T-cell (primary cell): ENCODE data around the gene SPCS3. TPM values are rescaled to one million over a fixed set of nuclear protein-coding genes. Genes with fewer than 3 reads are reported as not detected.

Experiments used
- ATAC-seq, 4 experiments: fragments of 200-7000 bp in 3 of 4; fragments of 150-1000 bp in 1 of 4; cut with Tn5 transposase; replicated peaks in 1 of 4; 1 replicate in 3 of 4; 2 replicates in 1 of 4; pipeline ENCODE4 v1.10.0; 2021; ENCODE audit warnings: moderate library complexity in 3 of 4, mild to moderate bottlenecking in 2 of 4, moderate number of reproducible peaks in 1 of 4
- CTCF ChIA-PET, 2 donors: fragments of 300-600 bp; sonication (Branson Sonifier 250); formaldehyde crosslinking; loops; one replicate each; lab custom pipeline; 2022; ENCODE audit warnings: antibody characterized with exemption in 2 of 2; lab: Charles Lee
- POLR2A ChIA-PET, 2 donors: fragments of 300-600 bp; sonication (Branson Sonifier 250); formaldehyde crosslinking; loops; one replicate each; lab custom pipeline; 2022; ENCODE audit warnings: antibody characterized with exemption in 2 of 2; lab: Charles Lee
- DNase-seq, 35 experiments: peaks; one replicate each; pipeline versions ENCODE4 v3.0.0 to v3.0.0-alpha.2; 2013 to 2023
- H3K27ac ChIP-seq: one replicate; pipeline ENCODE4 v1.5.1; 2013; ENCODE audit warnings: low read length
- H3K27me3 ChIP-seq, 2 experiments: replicated peaks in 1 of 2; 1 replicate in 1 of 2; 2 replicates in 1 of 2; pipeline versions ENCODE4 v1.6.1 to v1.7.0; 2013; ENCODE audit warnings: low read length in 1 of 2, mixed read lengths in 1 of 2; ENCODE audit not compliant: control insufficient read depth in 2 of 2, insufficient read depth in 2 of 2; ENCODE audit errors: extremely low read depth in 1 of 2
- H3K36me3 ChIP-seq, 2 donors: 1 replicate in 1 of 2; 2 replicates in 1 of 2; pipeline versions ENCODE4 v1.6.1 to v1.7.0; 2013; ENCODE audit warnings: low read length in 1 of 2; ENCODE audit not compliant: control insufficient read depth in 2 of 2, insufficient read depth in 1 of 2; ENCODE audit errors: extremely low read depth in 1 of 2
- H3K4me1 ChIP-seq, 2 experiments: 1 replicate in 1 of 2; 2 replicates in 1 of 2; pipeline versions ENCODE4 v1.6.1 to v1.7.0; 2013; ENCODE audit warnings: low read length in 2 of 2, mixed read lengths in 1 of 2; ENCODE audit not compliant: insufficient read depth in 2 of 2, control insufficient read depth in 1 of 2; ENCODE audit errors: extremely low read depth in 1 of 2
- H3K4me3 ChIP-seq, 2 donors: 1 replicate in 1 of 2; 2 replicates in 1 of 2; pipeline versions ENCODE4 v1.5.1 to v1.7.0; 2013; ENCODE audit warnings: mild to moderate bottlenecking in 2 of 2, low read length in 1 of 2, moderate library complexity in 1 of 2; ENCODE audit not compliant: control insufficient read depth in 1 of 2; ENCODE audit errors: extremely low read depth in 1 of 2
- H3K9me3 ChIP-seq: 2 replicates; pipeline ENCODE4 v1.7.0; 2013
- H3K27ac Mint-ChIP-seq, 2 donors: one replicate each; pipeline ENCODE4 v1.8.0; 2020 to 2021; ENCODE audit warnings: mild to moderate bottlenecking in 2 of 2, mixed read lengths in 2 of 2
- H3K27me3 Mint-ChIP-seq, 2 donors: one replicate each; pipeline ENCODE4 v1.8.0; 2021 to 2022; ENCODE audit warnings: mixed read lengths in 2 of 2
- H3K36me3 Mint-ChIP-seq: one replicate; pipeline ENCODE4 v1.8.0; 2021; ENCODE audit warnings: mixed read lengths
- H3K4me1 Mint-ChIP-seq, 3 donors: one replicate each; pipeline ENCODE4 v1.8.0; 2020 to 2022; ENCODE audit warnings: mixed read lengths in 3 of 3, mild to moderate bottlenecking in 1 of 3
- H3K4me3 Mint-ChIP-seq, 3 donors: one replicate each; pipeline ENCODE4 v1.8.0; 2020 to 2022; ENCODE audit warnings: mild to moderate bottlenecking in 3 of 3, mixed read lengths in 3 of 3, moderate library complexity in 3 of 3
- H3K9me3 Mint-ChIP-seq, 3 donors: one replicate each; pipeline ENCODE4 v1.8.0; 2020 to 2022; ENCODE audit warnings: mixed read lengths in 3 of 3
- WGBS: methylation state at CpG from one replicate; pipeline ENCODE4 v1.1.5; 2013; ENCODE audit warnings: missing lambda C conversion rate; ENCODE audit not compliant: insufficient coverage; 5-methylcytosine and 5-hydroxymethylcytosine counted together
- total RNA-seq, 35 experiments: library from RNA in 6 of 35; stranded (reverse) in 6 of 35; fragments of 120-200 nt in 1 of 35; gene quantifications; one replicate each; pipeline versions ENCODE4 v1.2.1 to v1.2.4 and lab custom pipeline; 2013 to 2026

SPCS3 gene
- total RNA-seq, 5 donors from 2014 or later (not counting 1 experiment from before 2014, with no cell fraction given) = 137 to 163 (median 155) TPM

- H3K27ac Mint-ChIP-seq = no peak overlapping the region
- H3K27me3 Mint-ChIP-seq = peaks cover 16 to 21% of the 10 kb centered on the region in 2 donors
- H3K36me3 Mint-ChIP-seq = no peaks in the 10 kb centered on the region
- no peaks in the 10 kb centered on the region for H3K4me1 ChIP-seq
- ATAC-seq (no peak), DNase-seq (no peak)
- H3K4me3 Mint-ChIP-seq = no peak overlapping the region
- CTCF ChIA-PET = no interaction called here
- H3K9me3 ChIP-seq = no peaks in the 10 kb centered on the region
- POLR2A ChIA-PET = no interaction called here
- no peaks in the 10 kb centered on the region for H3K9me3 Mint-ChIP-seq
- WGBS = 90% methylated on average over 9 of the region's 9 CpGs
- peaks cover 0 to 17% of the 10 kb centered on the region in 2 experiments for H3K27me3 ChIP-seq
- no peak overlapping the region for H3K27ac ChIP-seq
- no peaks in the 10 kb centered on the region for H3K36me3 ChIP-seq
- H3K4me3 ChIP-seq = no peak overlapping the region
- no peaks in the 10 kb centered on the region for H3K4me1 Mint-ChIP-seq
Measured at GRCh38 chr4:176300036-176300435, 19.7 kb upstream of the SPCS3 start.

GRCh38 chr4:176300565-176300964, 19.2 kb upstream of the SPCS3 start:
- Mint-ChIP-seq H3K36me3 (no peaks in the 10 kb centered on the region), H3K27me3 (peaks cover 21 to 25% of the 10 kb centered on the region in 2 donors), H3K27ac (no peak overlapping the region), H3K4me3 (no peak overlapping the region), H3K4me1 (no peaks in the 10 kb centered on the region), H3K9me3 (no peaks in the 10 kb centered on the region)
- ATAC-seq (no peak), DNase-seq (no peak)
- Histone ChIP-seq H3K36me3 (no peaks in the 10 kb centered on the region), H3K4me3 (no peak overlapping the region), H3K4me1 (no peaks in the 10 kb centered on the region), H3K27me3 (peaks cover 0 to 18% of the 10 kb centered on the region in 2 experiments), H3K27ac (no peak overlapping the region), H3K9me3 (no peaks in the 10 kb centered on the region)
- ChIA-PET CTCF (no interaction called here), POLR2A (no interaction called here)

GRCh38 chr4:176302283-176303275, 17.2 kb upstream of the SPCS3 start:
- ChIA-PET CTCF (interaction anchor here in 1 of 2 donors (0.5 kb wide), 3 partner anchors 36 to 170 kb away, joined by 3 to 5 read pairs (median 5); no protein-coding TSS in a partner anchor), POLR2A (no interaction called here)
- Mint-ChIP-seq H3K27ac (no peak overlapping the region), H3K4me3 (no peak overlapping the region), H3K4me1 (no peaks in the 10 kb centered on the region), H3K36me3 (no peaks in the 10 kb centered on the region), H3K9me3 (no peaks in the 10 kb centered on the region), H3K27me3 (peaks cover 28 to 39% of the 10 kb centered on the region in 2 donors)
- Histone ChIP-seq H3K27ac (no peak overlapping the region), H3K9me3 (no peaks in the 10 kb centered on the region), H3K36me3 (no peaks in the 10 kb centered on the region), H3K27me3 (peaks cover 0 to 22% of the 10 kb centered on the region in 2 experiments), H3K4me3 (no peak overlapping the region), H3K4me1 (no peaks in the 10 kb centered on the region)
- ATAC-seq = no peak
- no CpG with 5 or more reads among the region's 2 CpGs for WGBS
- no peak for DNase-seq

DNA sequence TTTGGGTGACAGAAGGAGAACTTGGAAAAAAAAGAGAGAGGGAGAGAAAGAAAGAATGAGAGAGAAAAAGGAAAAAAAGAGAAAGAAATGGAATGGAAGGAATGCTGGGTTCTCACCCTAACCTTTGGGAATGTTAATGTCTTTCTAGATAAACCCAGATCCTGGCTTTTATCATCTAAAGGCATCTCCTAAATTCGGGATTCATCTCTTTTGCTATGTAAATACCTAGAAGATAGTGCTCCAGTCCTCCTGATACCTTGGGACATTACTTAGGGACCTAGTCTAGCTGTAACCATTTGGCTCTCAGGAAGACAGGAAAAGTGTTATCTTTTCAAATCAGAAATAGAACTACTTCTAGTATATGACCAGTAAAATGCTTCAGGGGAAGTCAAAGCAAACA, 15.8 kb upstream of the SPCS3 start:
- Histone ChIP-seq H3K27ac (no peak overlapping the region), H3K4me3 (no peak overlapping the region), H3K27me3 (peaks cover 0 to 19% of the 10 kb centered on the region in 2 experiments), H3K9me3 (no peaks in the 10 kb centered on the region), H3K36me3 (no peaks in the 10 kb centered on the region), H3K4me1 (no peaks in the 10 kb centered on the region)
- no peak for ATAC-seq
- no peak for DNase-seq
- no peaks in the 10 kb centered on the region for H3K9me3 Mint-ChIP-seq
- no peaks in the 10 kb centered on the region for H3K4me1 Mint-ChIP-seq
- H3K27ac Mint-ChIP-seq = peak overlapping the region in 1 of 2 donors; percentile 77
- ChIA-PET POLR2A (no interaction called here), CTCF (no interaction called here)
- peaks cover 30 to 45% of the 10 kb centered on the region in 2 donors for H3K27me3 Mint-ChIP-seq
- WGBS = 20% methylated on average over 1 of the region's 1 CpG
- no peak overlapping the region for H3K4me3 Mint-ChIP-seq
- no peaks in the 10 kb centered on the region for H3K36me3 Mint-ChIP-seq

DNA sequence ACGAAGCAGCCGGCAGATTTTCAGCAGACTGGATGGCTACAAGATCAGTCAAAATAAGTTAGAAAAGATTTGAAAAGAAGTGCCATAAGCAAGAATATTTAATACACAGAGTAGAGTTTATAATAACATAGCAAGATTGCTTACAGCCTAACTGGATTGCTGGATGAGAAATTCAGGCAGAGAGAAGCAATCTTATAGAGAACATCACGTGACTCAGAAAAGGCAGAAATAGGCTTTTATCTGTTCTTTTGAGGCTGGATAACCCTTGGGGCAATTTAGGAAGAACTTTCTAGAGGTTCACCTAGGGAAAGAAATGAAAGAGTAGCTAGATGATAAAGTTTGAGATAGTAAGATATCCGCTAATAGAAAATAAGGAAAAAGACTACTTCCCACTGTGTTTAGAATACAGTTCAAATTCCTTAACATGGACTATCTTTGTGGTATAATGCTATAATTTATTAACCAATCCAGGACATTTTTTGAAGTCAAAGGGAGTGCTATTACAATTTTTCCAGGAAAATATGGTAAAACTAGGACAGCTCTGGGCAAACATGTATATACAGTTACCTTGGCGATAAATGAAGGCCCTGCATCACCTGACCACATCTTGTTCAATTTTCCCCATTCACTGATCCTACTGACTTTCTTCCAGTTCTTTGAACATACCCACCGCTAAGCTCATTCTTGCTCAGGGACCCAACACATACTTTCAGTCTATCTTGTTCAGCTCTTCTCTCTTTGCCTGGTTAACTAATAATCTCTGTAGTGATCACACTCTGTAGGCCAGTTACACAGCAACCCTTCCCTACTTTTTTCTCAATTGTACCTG, 12.7 kb upstream of the SPCS3 start:
- Histone ChIP-seq H3K4me3 (no peak overlapping the region), H3K36me3 (no peaks in the 10 kb centered on the region), H3K9me3 (no peaks in the 10 kb centered on the region), H3K27ac (no peak overlapping the region), H3K4me1 (no peaks in the 10 kb centered on the region), H3K27me3 (peaks cover 0 to 17% of the 10 kb centered on the region in 2 experiments)
- H3K27ac Mint-ChIP-seq = no peak overlapping the region
- POLR2A ChIA-PET = interaction anchor here (0.6 kb wide), 3 partner anchors 25 to 1851 kb away, joined by 3 to 4 read pairs (median 3); no protein-coding TSS in a partner anchor
- DNase-seq (no peak), ATAC-seq (no peak)
- no peak overlapping the region for H3K4me3 Mint-ChIP-seq
- 95% methylated on average over 2 of the region's 6 CpGs for WGBS
- H3K4me1 Mint-ChIP-seq = no peaks in the 10 kb centered on the region
- peaks cover 27 to 49% of the 10 kb centered on the region in 2 donors for H3K27me3 Mint-ChIP-seq
- CTCF ChIA-PET = no interaction called here
- H3K9me3 Mint-ChIP-seq = no peaks in the 10 kb centered on the region
- H3K36me3 Mint-ChIP-seq = no peaks in the 10 kb centered on the region

- Mint-ChIP-seq H3K36me3 (no peaks in the 10 kb centered on the region), H3K27me3 (peaks cover 27 to 49% of the 10 kb centered on the region in 2 donors), H3K4me3 (no peak overlapping the region), H3K9me3 (no peaks in the 10 kb centered on the region), H3K4me1 (no peaks in the 10 kb centered on the region), H3K27ac (no peak overlapping the region)
- POLR2A ChIA-PET = interaction anchor here (0.6 kb wide), 2 partner anchors 25 to 1851 kb away, joined by 3 read pairs; no protein-coding TSS in a partner anchor
- Histone ChIP-seq H3K9me3 (no peaks in the 10 kb centered on the region), H3K27me3 (peaks cover 0 to 17% of the 10 kb centered on the region in 2 experiments), H3K27ac (no peak overlapping the region), H3K4me1 (no peaks in the 10 kb centered on the region), H3K4me3 (no peak overlapping the region), H3K36me3 (no peaks in the 10 kb centered on the region)
- 89% methylated on average over 5 of the region's 6 CpGs for WGBS
- CTCF ChIA-PET = no interaction called here
- ATAC-seq (no peak), DNase-seq (no peak)
Measured at GRCh38 chr4:176307666-176307930, 12.2 kb upstream of the SPCS3 start.
